OCI-LY7 (cell line): ENCODE measurements around the gene CHST13. TPM values are rescaled to one million over a fixed set of nuclear protein-coding genes. Genes with fewer than 3 reads are reported as not detected.

ENCODE experiments used
- BruUV-seq: library from RNA; stranded (reverse); fragments of 400-500 nt; replicated peaks from 2 replicates; lab custom pipeline; 2021; lab: Mats Ljungman, UMichigan
- CTCF ChIA-PET: fragments of 300-600 bp; sonication (Branson Sonifier 250); formaldehyde crosslinking; loops from one replicate; lab custom pipeline; 2022; ENCODE audit warnings: antibody characterized with exemption; ENCODE audit not compliant: unreplicated experiment; lab: Charles Lee
- POLR2A ChIA-PET: fragments of 300-600 bp; sonication (Branson Sonifier 250); formaldehyde crosslinking; loops from one replicate; lab custom pipeline; 2022; ENCODE audit warnings: antibody characterized with exemption; lab: Charles Lee
- DNase-seq: peaks from one replicate; pipeline ENCODE4 v3.0.0-alpha.2; 2015; ENCODE audit warnings: low spot score
- H2AFZ ChIP-seq: fragments of 200-600 bp; sonication (generic), shearing (Covaris generic); 2 replicates; pipeline ENCODE4 v1.6.1; 2014; ENCODE audit warnings: mild to moderate bottlenecking, antibody characterized with exemption, low read length, moderate library complexity
- H3K27ac ChIP-seq: fragments of 200-600 bp; sonication (generic); 2 replicates; pipeline ENCODE4 v1.5.1; 2014; ENCODE audit warnings: mixed run types, low read depth, mild to moderate bottlenecking, moderate library complexity, low read length, inconsistent platforms; ENCODE audit not compliant: poor library complexity, severe bottlenecking
- H3K36me3 ChIP-seq: fragments of 200-600 bp; sonication (generic); 2 replicates; pipeline ENCODE4 v1.6.1; 2014; ENCODE audit warnings: mild to moderate bottlenecking, antibody characterized with exemption, low read length, moderate library complexity, mixed read lengths; ENCODE audit not compliant: insufficient read depth
- H3K4me1 ChIP-seq: fragments of 200-600 bp; sonication (generic); 2 replicates; pipeline ENCODE4 v1.5.1; 2014; ENCODE audit warnings: mild to moderate bottlenecking, low read length; ENCODE audit not compliant: insufficient read depth, poor library complexity, severe bottlenecking
- H3K4me2 ChIP-seq: fragments of 200-600 bp; sonication (generic); 2 replicates; pipeline ENCODE4 v1.6.1; 2014; ENCODE audit warnings: mild to moderate bottlenecking, low read length
- H3K4me3 ChIP-seq: fragments of 200-600 bp; sonication (generic); 2 replicates; pipeline ENCODE4 v1.5.1; 2014; ENCODE audit warnings: mild to moderate bottlenecking, low read depth, low read length; ENCODE audit not compliant: poor library complexity, severe bottlenecking
- H3K79me2 ChIP-seq: fragments of 200-600 bp; sonication (generic); 2 replicates; pipeline ENCODE4 v1.6.1; 2016; ENCODE audit warnings: low read depth, mild to moderate bottlenecking, low read length, moderate library complexity, mixed read lengths; ENCODE audit not compliant: insufficient read depth
- H3K9me2 ChIP-seq: fragments of 200-600 bp; sonication (generic); 2 replicates; pipeline ENCODE4 v1.6.1; 2016; ENCODE audit warnings: mild to moderate bottlenecking, low read length, mixed read lengths; ENCODE audit not compliant: insufficient read depth
- H3K9me3 ChIP-seq: fragments of 200-600 bp; sonication (generic); 2 replicates; pipeline ENCODE4 v1.6.1; 2014; ENCODE audit warnings: mild to moderate bottlenecking, mixed run types, low read length, mixed read lengths
- H4K20me1 ChIP-seq: fragments of 200-600 bp; sonication (generic); 2 replicates; pipeline ENCODE4 v1.6.1; 2014; ENCODE audit warnings: mild to moderate bottlenecking, antibody characterized with exemption, low read length, moderate library complexity, mixed read lengths; ENCODE audit not compliant: insufficient read depth
- CTCF ChIP-seq: fragments of 200-600 bp; sonication (generic); conservative IDR thresholded peaks from 2 replicates; pipeline ENCODE4 v1.5.1; 2014; ENCODE audit warnings: mild to moderate bottlenecking, antibody characterized with exemption, low read length, moderate library complexity, mixed read lengths
- EZH2phosphoT487 ChIP-seq: fragments of 200-600 bp; sonication (generic); IDR thresholded peaks from 2 replicates; pipeline ENCODE4 v1.6.1; 2018; ENCODE audit warnings: low read depth, borderline replicate concordance, mild to moderate bottlenecking, mixed run types, antibody characterized with exemption, low read length, moderate library complexity, mixed read lengths
- intact Hi-C: fragments of 100-400 bp; cut with micrococcal nuclease; formaldehyde crosslinking; loops from one replicate; pipeline ENCODE4 v1.10.0; 2022; ENCODE audit not compliant: unreplicated experiment
- total RNA-seq, 2 experiments: library from RNA; depleted of rRNA in 1 of 2; stranded (reverse); fragments of >200 nt in 1 of 2; shearing (Covaris generic) in 1 of 2; gene quantifications; 2 replicates each; pipeline ENCODE4 v1.2.3, GENCODE V29; 2014 to 2022

Gene CHST13
- total RNA-seq, 2 experiments from 2014 or later, result not detected

- no TSS peak for BruUV-seq
- peaks cover 15% of the 10 kb centered on the region; the same call in 1 of the 2 replicates for H4K20me1 ChIP-seq
- peak; percentile 45; the same call in 1 of the 2 replicates for TF ChIP-seq CTCF
- TF ChIP-seq EZH2phosphoT487, result no peak
- intact Hi-C loops, result loop anchor here (1.0 to 10.0 kb wide), 3 partner anchors 118 to 229 kb away; partner anchors contain the start of gene KLF15
- H3K4me2 ChIP-seq, result peak within 1 kb of the TSS; percentile 85
- peak within 1 kb of the TSS; percentile 89 for H2AFZ ChIP-seq
- no peaks in the 10 kb centered on the region for H3K9me2 ChIP-seq
- peak within 1 kb of the TSS; percentile 76 for H3K4me3 ChIP-seq
- H3K79me2 ChIP-seq, result peaks cover 29% of the 10 kb centered on the region
- DNase-seq, result peak; percentile 94
- peaks cover 24% of the 10 kb centered on the region for H3K36me3 ChIP-seq
- no peaks in the 10 kb centered on the region for H3K9me3 ChIP-seq
- H3K4me1 ChIP-seq, result peaks cover 35% of the 10 kb centered on the region
- H3K27ac ChIP-seq, result peak within 1 kb of the TSS; percentile 34
- ChIA-PET POLR2A (no interaction called here), CTCF (interaction anchor here (0.6 kb wide), 1 partner anchor 305 kb away, joined by 3 read pairs; no protein-coding TSS in a partner anchor)
Observed at GRCh38 chr3:126475413-126476114, 48.4 kb upstream of the CHST13 start, which contains the start of gene ZXDC. Gene ZXDC, minus strand, starts transcription at chr3:126475891. Its CDS starts 26 bp downstream, at chr3:126475865.

- BruUV-seq, result no TSS peak
- Histone ChIP-seq H3K4me1 (peaks cover 35% of the 10 kb centered on the region), H3K36me3 (peaks cover 16% of the 10 kb centered on the region), H4K20me1 (peaks cover 15% of the 10 kb centered on the region; the same call in 1 of the 2 replicates), H3K9me2 (no peaks in the 10 kb centered on the region), H3K9me3 (no peaks in the 10 kb centered on the region), H2AFZ (peak overlapping the region; percentile 89), H3K79me2 (peaks cover 29% of the 10 kb centered on the region), H3K4me3 (peak overlapping the region; percentile 70), H3K4me2 (peak overlapping the region; percentile 71), H3K27ac (no peak overlapping the region)
- intact Hi-C loops, result loop anchor here (5.0 to 10.0 kb wide), 2 partner anchors 119 to 192 kb away; partner anchors contain the start of gene KLF15
- TF ChIP-seq CTCF (no peak), EZH2phosphoT487 (no peak)
- ChIA-PET CTCF (interaction anchor here (0.6 kb wide), 1 partner anchor 304 kb away, joined by 3 read pairs; no protein-coding TSS in a partner anchor), POLR2A (no interaction called here)
- DNase-seq, result no peak
Observed at GRCh38 chr3:126476166-126477060, 47.5 kb upstream of the CHST13 start.
